Sigmoid colon (tissue), 7 donors: ENCODE measurements around the gene SP5. TPM values are rescaled to one million over a fixed set of nuclear protein-coding genes. Genes with fewer than 3 reads are reported as not detected.

ENCODE experiments used
- DNase-seq: peaks from one replicate; pipeline ENCODE4 v3.0.0-alpha.2; 2019
- H3K27ac ChIP-seq, 4 donors: fragments of 200-600 bp; sonication (generic); one replicate each; pipeline ENCODE4 v1.5.1; 2016 to 2019; ENCODE audit warnings: mild to moderate bottlenecking in 1 of 4
- H3K27me3 ChIP-seq, 3 donors: fragments of 200-600 bp; sonication (generic); one replicate each; pipeline ENCODE4 v1.5.1; 2019; ENCODE audit warnings: mild to moderate bottlenecking in 1 of 3
- H3K36me3 ChIP-seq, 4 donors: fragments of 200-600 bp; sonication (generic); one replicate each; pipeline ENCODE4 v1.5.1; 2016 to 2019
- H3K4me1 ChIP-seq, 4 donors: fragments of 200-600 bp; sonication (generic); one replicate each; pipeline ENCODE4 v1.5.1; 2017 to 2019
- H3K4me3 ChIP-seq, 4 donors: fragments of 200-600 bp; sonication (generic); one replicate each; pipeline ENCODE4 v1.5.1; 2017 to 2019; ENCODE audit warnings: mild to moderate bottlenecking in 2 of 4, moderate library complexity in 1 of 4
- H3K9me3 ChIP-seq, 4 donors: fragments of 200-600 bp in 3 of 4; sonication (generic) in 3 of 4; one replicate each; pipeline versions ENCODE4 v1.5.1 to v1.6.1; 2013 to 2019
- EP300 ChIP-seq, 4 donors: sonication (generic); formaldehyde crosslinking; IDR thresholded peaks; one replicate each; pipeline ENCODE4 v1.6.1; 2017; ENCODE audit warnings: antibody characterized with exemption in 4 of 4
- POLR2A ChIP-seq, 2 donors: fragments of 450-650 bp; IDR thresholded peaks; one replicate each; pipeline ENCODE4 v1.6.1; 2016; ENCODE audit warnings: antibody characterized with exemption in 2 of 2, mild to moderate bottlenecking in 2 of 2, moderate library complexity in 2 of 2
- POLR2AphosphoS5 ChIP-seq, 4 donors: sonication (generic); formaldehyde crosslinking; IDR thresholded peaks; one replicate each; pipeline ENCODE4 v1.6.1; 2017; ENCODE audit warnings: antibody characterized with exemption in 4 of 4
- WGBS, 2 donors: extraction: QIAGEN DNeasy Blood & Tissue Kit; methylation state at CpG; one replicate each; pipeline ENCODE4 v1.1.7; 2013; 5-methylcytosine and 5-hydroxymethylcytosine counted together
- intact Hi-C: fragments of 100-400 bp; cut with DNase I; formaldehyde crosslinking; loops from one replicate; pipeline ENCODE4 v1.15.1; 2023
- polyA plus RNA-seq, 3 donors: library from polyadenylated mRNA; stranded (reverse); fragments of 200-250 nt; gene quantifications; one replicate each; pipeline ENCODE4 v1.2.3, GENCODE V29; 2013
- total RNA-seq, 4 donors: library from RNA; depleted of rRNA; stranded (reverse); fragments of >200 nt; gene quantifications; one replicate each; pipeline ENCODE4 v1.1.0, GENCODE V29; 2016
- TF ChIP-seq, protein P1 (sequence below), 4 experiments: fragments of 450-650 bp in 3 of 4; fragments of 200-600 bp in 1 of 4; IDR thresholded peaks; one replicate each; pipeline ENCODE4 v1.5.1; 2016 to 2019; ENCODE audit warnings: antibody characterized with exemption in 4 of 4, mild to moderate bottlenecking in 3 of 4, moderate library complexity in 2 of 4
- donor health status: healthy with polysubstance abuse.
- donor health status: Bipolar disorder and iron deficiency.
- donor health status: healthy.

Gene SP5
- total and polyA plus RNA-seq, 7 donors, result 0.69 to 4.6 (median 1.2) TPM

DNA sequence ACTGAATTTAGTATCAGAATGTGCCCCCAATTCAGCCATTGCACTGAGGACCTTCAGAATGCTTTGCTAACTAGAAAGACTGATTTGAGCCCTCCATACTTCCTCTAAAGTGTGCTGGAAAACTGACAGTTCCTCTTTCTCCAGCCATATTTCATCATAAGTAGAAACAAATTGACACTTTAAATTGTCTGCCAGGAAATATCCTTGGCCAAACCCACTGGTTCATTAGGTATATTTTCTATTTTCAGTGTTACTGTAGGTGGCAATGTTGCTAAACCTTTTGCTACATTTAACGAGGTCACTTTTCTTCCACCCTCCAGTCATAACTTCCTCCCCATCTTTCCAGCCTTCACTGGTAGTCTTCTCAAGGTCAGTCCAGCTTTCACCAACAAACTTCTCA, 21.5 kb downstream of the SP5 start:
- H3K36me3 ChIP-seq, result no peaks in the 10 kb centered on the region
- H3K4me3 ChIP-seq, result no peak overlapping the region
- H3K4me1 ChIP-seq, result no peaks in the 10 kb centered on the region
- H3K27ac ChIP-seq, result no peak overlapping the region
- H3K27me3 ChIP-seq, result no peaks in the 10 kb centered on the region
- WGBS, 2 donors, result 32 to 62% methylated on average over 1 of the region's 1 CpG
- no peak for DNase-seq
- H3K9me3 ChIP-seq, result no peaks in the 10 kb centered on the region
- intact Hi-C loops, result no loop called here
- TF ChIP-seq POLR2AphosphoS5 (IDR thresholded peaks at IDR 0.05) (no peak), POLR2A (IDR thresholded peaks at IDR 0.05) (no peak), EP300 (IDR thresholded peaks at IDR 0.05) (no peak)
- TF ChIP-seq, protein P1, sequence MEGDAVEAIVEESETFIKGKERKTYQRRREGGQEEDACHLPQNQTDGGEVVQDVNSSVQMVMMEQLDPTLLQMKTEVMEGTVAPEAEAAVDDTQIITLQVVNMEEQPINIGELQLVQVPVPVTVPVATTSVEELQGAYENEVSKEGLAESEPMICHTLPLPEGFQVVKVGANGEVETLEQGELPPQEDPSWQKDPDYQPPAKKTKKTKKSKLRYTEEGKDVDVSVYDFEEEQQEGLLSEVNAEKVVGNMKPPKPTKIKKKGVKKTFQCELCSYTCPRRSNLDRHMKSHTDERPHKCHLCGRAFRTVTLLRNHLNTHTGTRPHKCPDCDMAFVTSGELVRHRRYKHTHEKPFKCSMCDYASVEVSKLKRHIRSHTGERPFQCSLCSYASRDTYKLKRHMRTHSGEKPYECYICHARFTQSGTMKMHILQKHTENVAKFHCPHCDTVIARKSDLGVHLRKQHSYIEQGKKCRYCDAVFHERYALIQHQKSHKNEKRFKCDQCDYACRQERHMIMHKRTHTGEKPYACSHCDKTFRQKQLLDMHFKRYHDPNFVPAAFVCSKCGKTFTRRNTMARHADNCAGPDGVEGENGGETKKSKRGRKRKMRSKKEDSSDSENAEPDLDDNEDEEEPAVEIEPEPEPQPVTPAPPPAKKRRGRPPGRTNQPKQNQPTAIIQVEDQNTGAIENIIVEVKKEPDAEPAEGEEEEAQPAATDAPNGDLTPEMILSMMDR (IDR thresholded peaks at IDR 0.05), result no peak

DNA sequence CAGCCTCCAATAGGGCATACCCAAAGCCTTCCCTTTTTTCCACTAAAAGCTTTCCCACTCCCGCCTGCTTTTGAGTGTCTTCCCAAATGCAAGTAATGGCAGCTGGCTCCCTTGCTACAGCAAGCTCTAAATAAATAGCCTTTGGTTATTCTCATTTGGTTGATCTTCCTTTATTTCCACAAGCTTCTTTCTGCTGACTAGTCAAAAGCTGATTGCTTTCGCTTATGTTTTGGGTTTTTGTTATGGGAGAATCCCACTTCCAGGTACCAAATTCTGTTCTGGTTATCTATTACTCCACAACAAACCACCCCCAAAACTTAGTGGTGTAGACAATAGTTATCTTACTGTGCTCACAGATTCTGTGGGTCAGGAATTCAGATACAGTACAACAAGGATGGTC, 22.3 kb downstream of the SP5 start:
- Histone ChIP-seq H3K4me1 (no peaks in the 10 kb centered on the region), H3K4me3 (no peak overlapping the region), H3K27ac (no peak overlapping the region), H3K9me3 (no peaks in the 10 kb centered on the region), H3K27me3 (no peaks in the 10 kb centered on the region), H3K36me3 (no peaks in the 10 kb centered on the region)
- WGBS, 2 donors, result 97 to 98% methylated on average over 2 of the region's 2 CpGs
- TF ChIP-seq EP300 (IDR thresholded peaks at IDR 0.05), result no peak
- no peak for TF ChIP-seq POLR2AphosphoS5 (IDR thresholded peaks at IDR 0.05)
- no peak for TF ChIP-seq POLR2A (IDR thresholded peaks at IDR 0.05)
- TF ChIP-seq, protein P1 (IDR thresholded peaks at IDR 0.05), result no peak
- DNase-seq, result no peak
- intact Hi-C loops, result no loop called here

DNA sequence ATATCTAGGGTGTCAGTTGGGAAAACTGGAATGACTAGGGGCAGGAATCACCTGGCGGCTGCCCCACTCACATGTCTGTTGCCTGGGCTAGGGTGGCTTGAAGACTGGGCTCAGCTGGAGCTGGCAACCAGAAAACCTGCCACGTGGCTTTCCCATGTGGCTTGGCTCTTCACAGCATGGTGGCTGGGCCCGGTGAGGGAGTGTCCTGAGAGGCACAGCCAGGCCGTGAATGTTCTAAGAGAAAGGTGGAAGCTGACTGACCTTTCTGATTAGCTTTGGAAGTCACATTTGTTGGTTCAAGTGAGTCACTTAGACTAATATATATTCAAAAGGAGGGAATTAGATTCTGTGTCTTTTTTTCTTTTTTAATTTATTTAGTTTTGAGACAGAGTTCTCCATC, 22.7 kb downstream of the SP5 start:
- Histone ChIP-seq H3K36me3 (no peaks in the 10 kb centered on the region), H3K27me3 (no peaks in the 10 kb centered on the region), H3K4me3 (no peak overlapping the region), H3K4me1 (no peaks in the 10 kb centered on the region), H3K27ac (no peak overlapping the region), H3K9me3 (no peaks in the 10 kb centered on the region)
- DNase-seq, result no peak
- TF ChIP-seq POLR2A (IDR thresholded peaks at IDR 0.05), result no peak
- TF ChIP-seq, protein P1 (IDR thresholded peaks at IDR 0.05), result no peak
- TF ChIP-seq EP300 (IDR thresholded peaks at IDR 0.05), result no peak
- no peak for TF ChIP-seq POLR2AphosphoS5 (IDR thresholded peaks at IDR 0.05)
- WGBS, 2 donors, result 84 to 93% methylated on average over 4 of the region's 4 CpGs
- intact Hi-C loops, result no loop called here

DNA sequence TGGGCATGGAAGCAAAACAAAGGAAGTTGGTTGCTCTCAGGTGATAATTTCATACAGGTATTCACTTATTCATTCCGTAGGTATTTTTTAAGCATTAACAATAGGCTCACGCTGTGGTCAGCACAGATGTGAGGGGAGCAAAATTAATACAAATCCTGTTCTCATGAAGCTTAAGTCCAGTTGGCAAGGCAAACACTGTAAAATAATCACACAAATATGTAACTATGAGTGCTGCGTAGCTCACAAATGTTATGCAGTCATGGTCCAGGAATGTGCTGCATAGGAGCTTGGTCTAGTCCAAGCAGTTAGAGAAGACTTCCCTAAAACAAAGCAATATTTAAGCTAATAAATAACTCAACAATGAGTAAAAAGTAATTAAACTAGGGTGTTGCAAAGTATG, 23.9 kb downstream of the SP5 start:
- intact Hi-C loops, result no loop called here
- Histone ChIP-seq H3K4me3 (no peak overlapping the region), H3K9me3 (no peaks in the 10 kb centered on the region), H3K27me3 (no peaks in the 10 kb centered on the region), H3K27ac (no peak overlapping the region), H3K4me1 (no peaks in the 10 kb centered on the region), H3K36me3 (no peaks in the 10 kb centered on the region)
- no peak for DNase-seq
- 81 to 93% methylated on average over 3 of the region's 3 CpGs for WGBS, 2 donors
- TF ChIP-seq POLR2A (IDR thresholded peaks at IDR 0.05) (no peak), EP300 (IDR thresholded peaks at IDR 0.05) (no peak), POLR2AphosphoS5 (IDR thresholded peaks at IDR 0.05) (no peak)
- TF ChIP-seq, protein P1 (IDR thresholded peaks at IDR 0.05), result no peak

GRCh38 chr2:170739507-170740046, 24.4 kb downstream of the SP5 start:
- WGBS, 2 donors, result 71 to 80% methylated on average over 3 of the region's 3 CpGs
- H3K4me3 ChIP-seq, result no peak overlapping the region
- intact Hi-C loops, result no loop called here
- no peak for DNase-seq
- no peaks in the 10 kb centered on the region for H3K36me3 ChIP-seq
- H3K27ac ChIP-seq, result no peak overlapping the region
- no peaks in the 10 kb centered on the region for H3K27me3 ChIP-seq
- TF ChIP-seq, protein P1 (IDR thresholded peaks at IDR 0.05), result no peak
- TF ChIP-seq POLR2AphosphoS5 (IDR thresholded peaks at IDR 0.05) (no peak), EP300 (IDR thresholded peaks at IDR 0.05) (no peak), POLR2A (IDR thresholded peaks at IDR 0.05) (no peak)
- no peaks in the 10 kb centered on the region for H3K4me1 ChIP-seq
- no peaks in the 10 kb centered on the region for H3K9me3 ChIP-seq
